Transverse colon (tissue), 4 donors: ENCODE results near the gene IL7R. TPM values are rescaled to one million over a fixed set of nuclear protein-coding genes. Genes with fewer than 3 reads are reported as not detected.

ENCODE experiments used
- DNase-seq: peaks from one replicate; pipeline ENCODE4 v3.0.0-alpha.2; 2019
- H3K27ac ChIP-seq, 4 donors: fragments of 200-600 bp; sonication (generic); 2 replicates each; pipeline ENCODE4 v1.5.1; 2016 to 2018; ENCODE audit warnings: inconsistent platforms in 4 of 4
- H3K27me3 ChIP-seq: fragments of 200-600 bp; sonication (generic); 2 replicates; pipeline ENCODE4 v1.5.1; 2017; ENCODE audit warnings: inconsistent platforms
- H3K36me3 ChIP-seq, 4 donors: fragments of 200-600 bp; sonication (generic); 2 replicates each; pipeline ENCODE4 v1.5.1; 2017 to 2019; ENCODE audit warnings: inconsistent platforms in 4 of 4
- H3K4me1 ChIP-seq, 4 donors: fragments of 200-600 bp; sonication (generic); 2 replicates each; pipeline ENCODE4 v1.5.1; 2017 to 2020; ENCODE audit warnings: inconsistent platforms in 4 of 4
- H3K4me3 ChIP-seq, 4 donors: fragments of 200-600 bp; sonication (generic); 1 replicate in 1 of 4; 2 replicates in 3 of 4; pipeline versions ENCODE4 v1.5.1 to v1.6.1; 2017 to 2019; ENCODE audit warnings: inconsistent platforms in 4 of 4
- H3K9me3 ChIP-seq, 2 donors: fragments of 200-600 bp; sonication (generic); 2 replicates each; pipeline ENCODE4 v1.5.1; 2017 to 2019; ENCODE audit warnings: inconsistent platforms in 2 of 2
- CTCF ChIP-seq, 5 experiments: fragments of 200-600 bp in 3 of 5; fragments of 450-650 bp in 2 of 5; sonication (generic) in 3 of 5; IDR thresholded peaks; 1 replicate in 2 of 5; 2 replicates in 3 of 5; pipeline ENCODE4 v1.5.1; 2016 to 2017; ENCODE audit warnings: antibody characterized with exemption in 5 of 5, inconsistent platforms in 3 of 5, mild to moderate bottlenecking in 2 of 5, moderate library complexity in 1 of 5
- EP300 ChIP-seq: sonication (generic); formaldehyde crosslinking; IDR thresholded peaks from one replicate; pipeline ENCODE4 v1.6.1; 2017; ENCODE audit warnings: antibody characterized with exemption, low read depth
- POLR2A ChIP-seq: fragments of 450-650 bp; IDR thresholded peaks from one replicate; pipeline ENCODE4 v1.6.1; 2016; ENCODE audit warnings: antibody characterized with exemption, mild to moderate bottlenecking, moderate library complexity
- POLR2AphosphoS5 ChIP-seq, 3 donors: sonication (generic); formaldehyde crosslinking; IDR thresholded peaks; one replicate each; pipeline ENCODE4 v1.6.1; 2016; ENCODE audit warnings: antibody characterized with exemption in 3 of 3
- WGBS, 2 donors: methylation state at CpG; one replicate each; pipeline ENCODE4 v1.1.5; 2018; ENCODE audit warnings: low coverage in 1 of 2; 5-methylcytosine and 5-hydroxymethylcytosine counted together
- in situ Hi-C, 4 donors: fragments of 200-750 bp; cut with MboI; loops; one replicate each; pipeline versions ENCODE4 v1.15.0 to v1.15.1; 2017; ENCODE audit warnings: low sequenced_read_pairs in 3 of 4, low pct_ligation_motif_present in 1 of 4, low pct_unique_long_range_greater_than_20kb in 1 of 4
- intact Hi-C: fragments of 100-400 bp; cut with DNase I; formaldehyde crosslinking; loops from one replicate; pipeline ENCODE4 v1.15.1; 2023; ENCODE audit warnings: low total_unique reads
- total RNA-seq, 4 donors: library from RNA; depleted of rRNA; stranded (reverse); fragments of >200 nt; gene quantifications; one replicate each; pipeline ENCODE4 v1.1.0, GENCODE V29; 2016

Gene IL7R
- total RNA-seq, 4 donors from 2014 or later: 3.2 to 54.8 (median 17.9) TPM

GRCh38 chr5:35859101-35859661 is 2.5 kb downstream of the IL7R start:
- intact Hi-C loops: no loop called here
- in situ Hi-C loops: no loop called here
- DNase-seq: no peak
- peak overlapping the region in 2 of 4 donors; percentile 3 to 4 for H3K4me3 ChIP-seq
- H3K4me1 ChIP-seq: no peaks in the 10 kb centered on the region
- TF ChIP-seq POLR2AphosphoS5 (IDR thresholded peaks at IDR 0.05) (no peak), CTCF (IDR thresholded peaks at IDR 0.05) (no peak), EP300 (no peak), POLR2A (no peak)
- no peaks in the 10 kb centered on the region for H3K27me3 ChIP-seq
- WGBS, 2 donors: 67% methylated on average over 1 to 3 of the region's 3 CpGs
- peak overlapping the region in 2 of 4 donors; percentile 10 to 64 for H3K27ac ChIP-seq
- H3K36me3 ChIP-seq: no peaks in the 10 kb centered on the region
- H3K9me3 ChIP-seq: no peaks in the 10 kb centered on the region

- Histone ChIP-seq H3K36me3 (no peaks in the 10 kb centered on the region), H3K27me3 (no peaks in the 10 kb centered on the region), H3K9me3 (no peaks in the 10 kb centered on the region), H3K4me3 (peak overlapping the region in 1 of 4 donors; percentile 3), H3K27ac (peak overlapping the region in 2 of 4 donors; percentile 21 to 64), H3K4me1 (no peaks in the 10 kb centered on the region)
- in situ Hi-C loops: no loop called here
- TF ChIP-seq POLR2A (no peak), POLR2AphosphoS5 (IDR thresholded peaks at IDR 0.05) (no peak), CTCF (IDR thresholded peaks at IDR 0.05) (no peak), EP300 (no peak)
- DNase-seq: no peak
- intact Hi-C loops: no loop called here
- WGBS, 2 donors: 89 to 100% methylated on average over 1 of the region's 1 CpG
These were observed 4.0 kb downstream of the IL7R start for GRCh38 chr5:35860686-35861085.

- in situ Hi-C loops: no loop called here
- no peak for DNase-seq
- intact Hi-C loops: no loop called here
- no peaks in the 10 kb centered on the region for H3K36me3 ChIP-seq
- H3K27ac ChIP-seq: peak overlapping the region in 1 of 4 donors; percentile 34
- 56 to 89% methylated on average over 1 of the region's 1 CpG for WGBS, 2 donors
- H3K27me3 ChIP-seq: no peaks in the 10 kb centered on the region
- H3K4me3 ChIP-seq: peak overlapping the region in 1 of 4 donors; percentile 3
- TF ChIP-seq CTCF (IDR thresholded peaks at IDR 0.05) (no peak), POLR2A (no peak), EP300 (no peak), POLR2AphosphoS5 (IDR thresholded peaks at IDR 0.05) (no peak)
- H3K9me3 ChIP-seq: no peaks in the 10 kb centered on the region
- H3K4me1 ChIP-seq: no peaks in the 10 kb centered on the region
These were observed 5.0 kb downstream of the IL7R start for GRCh38 chr5:35861718-35862117.

GRCh38 chr5:35862126-35862525 is 5.4 kb downstream of the IL7R start:
- Histone ChIP-seq H3K27ac (peak overlapping the region in 1 of 4 donors; percentile 34), H3K4me3 (no peak overlapping the region)
- WGBS, 2 donors: 39 to 58% methylated on average over 2 of the region's 2 CpGs

More at GRCh38 chr5:35862126-35862525, 5.4 kb downstream of the IL7R start:
- Histone ChIP-seq H3K9me3 (no peaks in the 10 kb centered on the region), H3K27me3 (no peaks in the 10 kb centered on the region), H3K36me3 (no peaks in the 10 kb centered on the region), H3K4me1 (no peaks in the 10 kb centered on the region)
- intact Hi-C loops: no loop called here
- in situ Hi-C loops: no loop called here
- no peak for TF ChIP-seq CTCF (IDR thresholded peaks at IDR 0.05)
- no peak for TF ChIP-seq EP300
- no peak for TF ChIP-seq POLR2AphosphoS5 (IDR thresholded peaks at IDR 0.05)
- TF ChIP-seq POLR2A: no peak
- no peak for DNase-seq
